Measurements from ENCODE around the gene ELK4. TPM values are rescaled to one million over a fixed set of nuclear protein-coding genes. Genes with fewer than 3 reads are reported as not detected.

The ELK4 gene
- total RNA-seq, 1 donor from 2014 or later: 20.0 TPM

- Mint-ChIP-seq H3K4me3 (ENCODE audit: unreplicated experiment) (no peak overlapping the region), H3K27me3 (ENCODE audit: unreplicated experiment) (no peaks in the 10 kb centered on the region), H3K36me3 (ENCODE audit: unreplicated experiment) (peaks cover 4% of the 10 kb centered on the region), H3K27ac (ENCODE audit: unreplicated experiment) (no peak overlapping the region), H3K4me1 (ENCODE audit: low read depth, unreplicated experiment) (no peaks in the 10 kb centered on the region), H3K9me3 (ENCODE audit: unreplicated experiment) (peaks cover 3% of the 10 kb centered on the region)
- DNase-seq: no peak
- no peak for TF ChIP-seq CTCF (IDR thresholded peaks at IDR 0.05; ENCODE audit: partially characterized antibody, unreplicated experiment)
Measured at GRCh38 chr1:205596876-205597275, 34.9 kb downstream of the ELK4 start.

- H3K4me3 Mint-ChIP-seq (ENCODE audit: unreplicated experiment): no peak overlapping the region
- peaks cover 4% of the 10 kb centered on the region for H3K36me3 Mint-ChIP-seq (ENCODE audit: unreplicated experiment)
- H3K27me3 Mint-ChIP-seq (ENCODE audit: unreplicated experiment): no peaks in the 10 kb centered on the region
- H3K4me1 Mint-ChIP-seq (ENCODE audit: low read depth, unreplicated experiment): peaks cover 1% of the 10 kb centered on the region
- TF ChIP-seq CTCF (IDR thresholded peaks at IDR 0.05; ENCODE audit: partially characterized antibody, unreplicated experiment): no peak
- peaks cover 3% of the 10 kb centered on the region for H3K9me3 Mint-ChIP-seq (ENCODE audit: unreplicated experiment)
- no peak for DNase-seq
- H3K27ac Mint-ChIP-seq (ENCODE audit: unreplicated experiment): no peak overlapping the region
Measured at GRCh38 chr1:205595861-205596260, 36.0 kb downstream of the ELK4 start.

- Mint-ChIP-seq H3K4me3 (ENCODE audit: unreplicated experiment) (no peak overlapping the region), H3K27ac (ENCODE audit: unreplicated experiment) (no peak overlapping the region), H3K36me3 (ENCODE audit: unreplicated experiment) (peaks cover 4% of the 10 kb centered on the region), H3K9me3 (ENCODE audit: unreplicated experiment) (peaks cover 3% of the 10 kb centered on the region), H3K4me1 (ENCODE audit: low read depth, unreplicated experiment) (peaks cover 1% of the 10 kb centered on the region), H3K27me3 (ENCODE audit: unreplicated experiment) (no peaks in the 10 kb centered on the region)
- no peak for DNase-seq
- TF ChIP-seq CTCF (IDR thresholded peaks at IDR 0.05; ENCODE audit: partially characterized antibody, unreplicated experiment): no peak
Measured at GRCh38 chr1:205595435-205595834, 36.4 kb downstream of the ELK4 start.

GRCh38 chr1:205594846-205595245, 37.0 kb downstream of the ELK4 start:
- no peak for DNase-seq
- no peak overlapping the region for H3K4me3 Mint-ChIP-seq (ENCODE audit: unreplicated experiment)
- peaks cover 4% of the 10 kb centered on the region for H3K36me3 Mint-ChIP-seq (ENCODE audit: unreplicated experiment)
- peaks cover 2% of the 10 kb centered on the region for H3K27me3 Mint-ChIP-seq (ENCODE audit: unreplicated experiment)
- H3K9me3 Mint-ChIP-seq (ENCODE audit: unreplicated experiment): peaks cover 3% of the 10 kb centered on the region
- no peak for TF ChIP-seq CTCF (IDR thresholded peaks at IDR 0.05; ENCODE audit: partially characterized antibody, unreplicated experiment)
- no peak overlapping the region for H3K27ac Mint-ChIP-seq (ENCODE audit: unreplicated experiment)
- peaks cover 1% of the 10 kb centered on the region for H3K4me1 Mint-ChIP-seq (ENCODE audit: low read depth, unreplicated experiment)

- DNase-seq: no peak
- peaks cover 4% of the 10 kb centered on the region for H3K27me3 Mint-ChIP-seq (ENCODE audit: unreplicated experiment)
- peaks cover 1% of the 10 kb centered on the region for H3K4me1 Mint-ChIP-seq (ENCODE audit: low read depth, unreplicated experiment)
- no peak overlapping the region for H3K4me3 Mint-ChIP-seq (ENCODE audit: unreplicated experiment)
- H3K36me3 Mint-ChIP-seq (ENCODE audit: unreplicated experiment): peaks cover 4% of the 10 kb centered on the region
- no peak overlapping the region for H3K27ac Mint-ChIP-seq (ENCODE audit: unreplicated experiment)
- peaks cover 2% of the 10 kb centered on the region for H3K9me3 Mint-ChIP-seq (ENCODE audit: unreplicated experiment)
- no peak for TF ChIP-seq CTCF (IDR thresholded peaks at IDR 0.05; ENCODE audit: partially characterized antibody, unreplicated experiment)
Measured at GRCh38 chr1:205593967-205594366, 37.8 kb downstream of the ELK4 start.
